Fibroblast of lung (primary cell): ENCODE results near the gene ARVCF. TPM values are rescaled to one million over a fixed set of nuclear protein-coding genes. Genes with fewer than 3 reads are reported as not detected.

Experiments used
- DNase-seq, 2 donors: peaks; one replicate each; pipeline versions ENCODE4 v3.0.0 to v3.0.0-alpha.2; 2010; ENCODE audit warnings: low read depth in 2 of 2
- H2AFZ ChIP-seq: 2 replicates; pipeline ENCODE4 v1.5.1; 2012; ENCODE audit warnings: low read length, control low read depth, inconsistent platforms
- H3K27ac ChIP-seq: 2 replicates; pipeline ENCODE4 v1.5.1; 2011; ENCODE audit warnings: low read length, control low read depth; ENCODE audit not compliant: insufficient read depth
- H3K27me3 ChIP-seq: 2 replicates; pipeline ENCODE4 v1.5.1; 2011; ENCODE audit warnings: mild to moderate bottlenecking, low read length; ENCODE audit not compliant: control insufficient read depth, insufficient read depth
- H3K36me3 ChIP-seq: 2 replicates; pipeline ENCODE4 v1.5.1; 2011; ENCODE audit warnings: low read length; ENCODE audit not compliant: control insufficient read depth, insufficient read depth
- H3K4me1 ChIP-seq: 2 replicates; pipeline ENCODE4 v1.5.1; 2011; ENCODE audit warnings: low read length; ENCODE audit not compliant: control insufficient read depth, insufficient read depth; ENCODE audit errors: extremely low read depth
- H3K4me2 ChIP-seq: 2 replicates; pipeline ENCODE4 v1.5.1; 2011; ENCODE audit warnings: low read length, control low read depth; ENCODE audit not compliant: insufficient read depth; ENCODE audit errors: extremely low read depth
- H3K4me3 ChIP-seq, 4 experiments: fragments of 200-600 bp in 1 of 4; sonication (generic) in 1 of 4; replicated peaks in 1 of 4; 2 replicates each; pipeline ENCODE4 v1.5.1; 2011 to 2016; ENCODE audit warnings: low read length in 4 of 4, low read depth in 3 of 4, mild to moderate bottlenecking in 3 of 4, control low read depth in 2 of 4, inconsistent platforms in 1 of 4, mixed read lengths in 1 of 4; ENCODE audit not compliant: insufficient read depth in 1 of 4; ENCODE audit errors: control extremely low read depth in 1 of 4
- H3K79me2 ChIP-seq: 2 replicates; pipeline ENCODE4 v1.5.1; 2012; ENCODE audit warnings: mild to moderate bottlenecking, low read length, inconsistent platforms; ENCODE audit not compliant: control insufficient read depth, insufficient read depth
- H3K9ac ChIP-seq: 2 replicates; pipeline ENCODE4 v1.5.1; 2011; ENCODE audit warnings: mild to moderate bottlenecking, low read length, control low read depth; ENCODE audit not compliant: insufficient read depth
- H3K9me3 ChIP-seq: 2 replicates; pipeline ENCODE4 v1.5.1; 2012; ENCODE audit warnings: low read depth, low read length; ENCODE audit not compliant: control insufficient read depth, insufficient read depth
- H4K20me1 ChIP-seq: 2 replicates; pipeline ENCODE4 v1.5.1; 2011; ENCODE audit warnings: low read length; ENCODE audit not compliant: control insufficient read depth, insufficient read depth; ENCODE audit errors: extremely low read depth
- EZH2 ChIP-seq: IDR thresholded peaks from 2 replicates; pipeline ENCODE4 v1.5.1; 2012; ENCODE audit warnings: low read length, control low read depth, mild to moderate bottlenecking; ENCODE audit errors: missing control alignments
- polyA plus RNA-seq, 2 donors: library from polyadenylated mRNA; depleted of rRNA in 1 of 2; stranded (reverse) in 1 of 2; unstranded in 1 of 2; fragments of >200 nt; gene quantifications; 2 replicates each; pipeline ENCODE4 v1.2.1, GENCODE V29; 2011 to 2012; ENCODE audit warnings: missing spikeins in 1 of 2
- total RNA-seq: library from RNA; depleted of rRNA; stranded (reverse); fragments of >200 nt; gene quantifications from 2 replicates; pipeline ENCODE4 v1.2.1, GENCODE V29; 2014
- TF ChIP-seq, protein P1 (sequence below), 2 donors: IDR thresholded peaks in 1 of 2; conservative IDR thresholded peaks in 1 of 2; 1 replicate in 1 of 2; 2 replicates in 1 of 2; pipeline ENCODE4 v1.5.1; 2011 to 2012; ENCODE audit warnings: low read length in 2 of 2, control low read depth in 1 of 2, inconsistent platforms in 1 of 2, low read depth in 1 of 2, mild to moderate bottlenecking in 1 of 2

The ARVCF gene
- total and polyA plus RNA-seq, 2 donors (not counting 1 experiment from before 2014, with no cell fraction given) = 2.0 to 15.7 TPM

DNA sequence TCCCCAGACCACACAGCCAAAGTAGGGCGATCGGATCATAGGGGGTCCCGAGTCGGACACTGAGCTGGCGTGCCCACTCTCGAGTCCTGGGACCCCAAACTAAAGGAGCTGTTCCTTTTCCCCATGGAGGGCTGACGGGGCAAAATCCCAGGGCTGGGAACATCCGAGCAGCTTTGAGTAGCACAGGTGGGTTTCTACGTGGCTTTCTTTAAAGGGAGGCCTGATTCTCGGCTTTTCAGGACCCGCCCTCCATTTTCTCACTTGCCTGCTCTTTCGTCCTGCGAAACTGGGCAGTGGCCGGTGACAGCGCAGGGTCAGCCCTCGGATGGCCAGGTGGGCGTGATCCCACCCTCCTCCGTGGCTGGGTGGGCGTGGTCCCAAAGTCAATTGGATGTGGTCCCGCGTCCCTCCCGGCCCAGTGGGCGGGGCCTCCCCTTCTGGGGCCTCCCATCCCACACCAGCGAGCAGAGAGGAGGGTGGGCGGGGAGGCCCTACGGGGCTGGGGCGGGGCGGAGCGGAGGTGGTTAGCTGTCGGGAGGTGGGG, 57.5 kb downstream of the ARVCF start:
- no peak for TF ChIP-seq EZH2
- TF ChIP-seq, protein P1, sequence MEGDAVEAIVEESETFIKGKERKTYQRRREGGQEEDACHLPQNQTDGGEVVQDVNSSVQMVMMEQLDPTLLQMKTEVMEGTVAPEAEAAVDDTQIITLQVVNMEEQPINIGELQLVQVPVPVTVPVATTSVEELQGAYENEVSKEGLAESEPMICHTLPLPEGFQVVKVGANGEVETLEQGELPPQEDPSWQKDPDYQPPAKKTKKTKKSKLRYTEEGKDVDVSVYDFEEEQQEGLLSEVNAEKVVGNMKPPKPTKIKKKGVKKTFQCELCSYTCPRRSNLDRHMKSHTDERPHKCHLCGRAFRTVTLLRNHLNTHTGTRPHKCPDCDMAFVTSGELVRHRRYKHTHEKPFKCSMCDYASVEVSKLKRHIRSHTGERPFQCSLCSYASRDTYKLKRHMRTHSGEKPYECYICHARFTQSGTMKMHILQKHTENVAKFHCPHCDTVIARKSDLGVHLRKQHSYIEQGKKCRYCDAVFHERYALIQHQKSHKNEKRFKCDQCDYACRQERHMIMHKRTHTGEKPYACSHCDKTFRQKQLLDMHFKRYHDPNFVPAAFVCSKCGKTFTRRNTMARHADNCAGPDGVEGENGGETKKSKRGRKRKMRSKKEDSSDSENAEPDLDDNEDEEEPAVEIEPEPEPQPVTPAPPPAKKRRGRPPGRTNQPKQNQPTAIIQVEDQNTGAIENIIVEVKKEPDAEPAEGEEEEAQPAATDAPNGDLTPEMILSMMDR (conservative IDR thresholded peaks at IDR 0.05 in 1 of 2, IDR thresholded peaks at IDR 0.05 in 1 of 2; ENCODE audit: low read depth in 1 of 2, low read length in 2 of 2) = no peak
- Histone ChIP-seq H3K27me3 (no peaks in the 10 kb centered on the region), H3K36me3 (peaks cover 13% of the 10 kb centered on the region), H3K9me3 (no peaks in the 10 kb centered on the region), H3K79me2 (no peaks in the 10 kb centered on the region), H4K20me1 (no peaks in the 10 kb centered on the region), H3K4me2 (peak overlapping the region; percentile 68), H2AFZ (no peak overlapping the region), H3K9ac (no peak overlapping the region), H3K27ac (no peak overlapping the region), H3K4me1 (peaks cover 2% of the 10 kb centered on the region), H3K4me3 (peak overlapping the region in 2 of 4 experiments; percentile 36 to 39)
- peak; percentile 54 to 76 for DNase-seq

GRCh38 chr22:19958083-19959042, 58.3 kb downstream of the ARVCF start:
- Histone ChIP-seq H3K27me3 (no peaks in the 10 kb centered on the region), H3K36me3 (peaks cover 8% of the 10 kb centered on the region), H3K9me3 (no peaks in the 10 kb centered on the region), H3K9ac (no peak overlapping the region), H3K79me2 (no peaks in the 10 kb centered on the region), H3K4me1 (peaks cover 7% of the 10 kb centered on the region), H3K4me2 (no peak overlapping the region), H4K20me1 (no peaks in the 10 kb centered on the region), H3K4me3 (peak overlapping the region in 1 of 4 experiments; percentile 36), H2AFZ (no peak overlapping the region), H3K27ac (no peak overlapping the region)
- TF ChIP-seq, protein P1 (conservative IDR thresholded peaks at IDR 0.05 in 1 of 2, IDR thresholded peaks at IDR 0.05 in 1 of 2; ENCODE audit: low read depth in 1 of 2, low read length in 2 of 2) = no peak
- no peak for TF ChIP-seq EZH2
- DNase-seq = peak; percentile 33 to 73

DNA sequence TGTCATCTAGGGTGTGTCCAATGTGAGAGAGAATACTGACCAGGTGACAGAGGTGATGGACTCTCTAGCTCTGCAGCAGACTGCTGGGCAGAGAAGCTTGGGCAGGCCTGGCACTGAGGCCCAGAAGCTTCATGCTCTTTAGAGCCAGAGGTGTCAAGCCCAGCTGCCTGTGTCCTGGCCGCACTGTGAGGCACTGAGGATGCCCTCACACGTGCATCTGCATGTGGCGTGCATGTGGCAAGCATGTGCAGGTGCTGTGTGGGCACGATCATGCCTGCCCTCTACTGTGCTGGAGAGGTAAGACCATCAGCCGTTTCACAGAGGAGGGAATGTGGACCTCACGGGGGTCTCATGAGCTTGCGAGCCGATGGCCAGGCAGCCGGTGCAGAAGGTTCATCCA, 59.2 kb downstream of the ARVCF start:
- Histone ChIP-seq H3K36me3 (peaks cover 4% of the 10 kb centered on the region), H3K4me2 (no peak overlapping the region), H3K4me1 (peaks cover 11% of the 10 kb centered on the region), H3K9me3 (no peaks in the 10 kb centered on the region), H3K9ac (no peak overlapping the region), H4K20me1 (no peaks in the 10 kb centered on the region), H2AFZ (no peak overlapping the region), H3K27me3 (no peaks in the 10 kb centered on the region), H3K79me2 (no peaks in the 10 kb centered on the region), H3K4me3 (no peak overlapping the region), H3K27ac (no peak overlapping the region)
- TF ChIP-seq, protein P1 (conservative IDR thresholded peaks at IDR 0.05 in 1 of 2, IDR thresholded peaks at IDR 0.05 in 1 of 2; ENCODE audit: low read depth in 1 of 2, low read length in 2 of 2) = no peak
- no peak for TF ChIP-seq EZH2
- no peak for DNase-seq
